ENCODE measurements around the gene SNRK.

Gene SNRK

GRCh38 chr3:43319794-43320193 is 33.5 kb downstream of the SNRK start:
- no peak for DNase-seq
- H3K36me3 ChIP-seq (ENCODE audit: control insufficient read depth, insufficient read depth, low read length), result peaks cover 3% of the 10 kb centered on the region
- H3K9me3 ChIP-seq (ENCODE audit: control insufficient read depth, low read length), result no peaks in the 10 kb centered on the region
- no peak overlapping the region for H3K27ac ChIP-seq (ENCODE audit: insufficient read depth, low read length, poor library complexity, severe bottlenecking)
- no peaks in the 10 kb centered on the region for H3K27me3 ChIP-seq (replicated peaks; ENCODE audit: control insufficient read depth, insufficient read depth, low read length, poor library complexity, severe bottlenecking)
- H3K4me3 ChIP-seq (ENCODE audit: insufficient read depth, low read depth, low read length, poor library complexity, severe bottlenecking), result no peak overlapping the region
- peaks cover 13% of the 10 kb centered on the region for H3K4me1 ChIP-seq (ENCODE audit: control insufficient read depth, insufficient read depth, low read length, poor library complexity, severe bottlenecking)

GRCh38 chr3:43320288-43320687 is 33.9 kb downstream of the SNRK start:
- H3K36me3 ChIP-seq (ENCODE audit: control insufficient read depth, insufficient read depth, low read length), result peaks cover 3% of the 10 kb centered on the region
- no peak for DNase-seq
- H3K9me3 ChIP-seq (ENCODE audit: control insufficient read depth, low read length), result no peaks in the 10 kb centered on the region
- H3K27ac ChIP-seq (ENCODE audit: insufficient read depth, low read length, poor library complexity, severe bottlenecking), result no peak overlapping the region
- no peaks in the 10 kb centered on the region for H3K27me3 ChIP-seq (replicated peaks; ENCODE audit: control insufficient read depth, insufficient read depth, low read length, poor library complexity, severe bottlenecking)
- H3K4me1 ChIP-seq (ENCODE audit: control insufficient read depth, insufficient read depth, low read length, poor library complexity, severe bottlenecking), result peaks cover 13% of the 10 kb centered on the region
- no peak overlapping the region for H3K4me3 ChIP-seq (ENCODE audit: insufficient read depth, low read depth, low read length, poor library complexity, severe bottlenecking)

- Histone ChIP-seq H3K4me3 (ENCODE audit: insufficient read depth, low read depth, low read length, poor library complexity, severe bottlenecking) (no peak overlapping the region), H3K9me3 (ENCODE audit: control insufficient read depth, low read length) (no peaks in the 10 kb centered on the region), H3K36me3 (ENCODE audit: control insufficient read depth, insufficient read depth, low read length) (peaks cover 3% of the 10 kb centered on the region), H3K27me3 (replicated peaks; ENCODE audit: control insufficient read depth, insufficient read depth, low read length, poor library complexity, severe bottlenecking) (no peaks in the 10 kb centered on the region), H3K27ac (ENCODE audit: insufficient read depth, low read length, poor library complexity, severe bottlenecking) (no peak overlapping the region), H3K4me1 (ENCODE audit: control insufficient read depth, insufficient read depth, low read length, poor library complexity, severe bottlenecking) (peaks cover 15% of the 10 kb centered on the region)
- DNase-seq, result no peak
Observed at GRCh38 chr3:43323541-43323940, 37.2 kb downstream of the SNRK start.

- H3K9me3 ChIP-seq (ENCODE audit: control insufficient read depth, low read length), result no peaks in the 10 kb centered on the region
- DNase-seq, result no peak
- H3K36me3 ChIP-seq (ENCODE audit: control insufficient read depth, insufficient read depth, low read length), result peaks cover 3% of the 10 kb centered on the region
- H3K27ac ChIP-seq (ENCODE audit: insufficient read depth, low read length, poor library complexity, severe bottlenecking), result peak overlapping the region; percentile 6
- H3K4me1 ChIP-seq (ENCODE audit: control insufficient read depth, insufficient read depth, low read length, poor library complexity, severe bottlenecking), result peaks cover 7% of the 10 kb centered on the region
- no peak overlapping the region for H3K4me3 ChIP-seq (ENCODE audit: insufficient read depth, low read depth, low read length, poor library complexity, severe bottlenecking)
- no peaks in the 10 kb centered on the region for H3K27me3 ChIP-seq (replicated peaks; ENCODE audit: control insufficient read depth, insufficient read depth, low read length, poor library complexity, severe bottlenecking)
Observed at GRCh38 chr3:43326891-43327581, 40.7 kb downstream of the SNRK start.

- no peak for DNase-seq
- Histone ChIP-seq H3K36me3 (ENCODE audit: control insufficient read depth, insufficient read depth, low read length) (peaks cover 7% of the 10 kb centered on the region), H3K4me3 (ENCODE audit: insufficient read depth, low read depth, low read length, poor library complexity, severe bottlenecking) (no peak overlapping the region), H3K27ac (ENCODE audit: insufficient read depth, low read length, poor library complexity, severe bottlenecking) (no peak overlapping the region), H3K9me3 (ENCODE audit: control insufficient read depth, low read length) (no peaks in the 10 kb centered on the region), H3K27me3 (replicated peaks; ENCODE audit: control insufficient read depth, insufficient read depth, low read length, poor library complexity, severe bottlenecking) (no peaks in the 10 kb centered on the region), H3K4me1 (ENCODE audit: control insufficient read depth, insufficient read depth, low read length, poor library complexity, severe bottlenecking) (peaks cover 7% of the 10 kb centered on the region)
Observed at GRCh38 chr3:43327582-43327979, 41.2 kb downstream of the SNRK start.

GRCh38 chr3:43328653-43329052 is 42.3 kb downstream of the SNRK start:
- H3K36me3 ChIP-seq (ENCODE audit: control insufficient read depth, insufficient read depth, low read length), result peaks cover 11% of the 10 kb centered on the region
- H3K4me1 ChIP-seq (ENCODE audit: control insufficient read depth, insufficient read depth, low read length, poor library complexity, severe bottlenecking), result peaks cover 7% of the 10 kb centered on the region
- no peak overlapping the region for H3K4me3 ChIP-seq (ENCODE audit: insufficient read depth, low read depth, low read length, poor library complexity, severe bottlenecking)
- H3K27me3 ChIP-seq (replicated peaks; ENCODE audit: control insufficient read depth, insufficient read depth, low read length, poor library complexity, severe bottlenecking), result no peaks in the 10 kb centered on the region
- no peaks in the 10 kb centered on the region for H3K9me3 ChIP-seq (ENCODE audit: control insufficient read depth, low read length)
- DNase-seq, result no peak
- peak overlapping the region; percentile 35 for H3K27ac ChIP-seq (ENCODE audit: insufficient read depth, low read length, poor library complexity, severe bottlenecking)

GRCh38 chr3:43330981-43331380 is 44.6 kb downstream of the SNRK start:
- Histone ChIP-seq H3K27ac (ENCODE audit: insufficient read depth, low read length, poor library complexity, severe bottlenecking) (no peak overlapping the region), H3K4me1 (ENCODE audit: control insufficient read depth, insufficient read depth, low read length, poor library complexity, severe bottlenecking) (peaks cover 7% of the 10 kb centered on the region), H3K4me3 (ENCODE audit: insufficient read depth, low read depth, low read length, poor library complexity, severe bottlenecking) (no peak overlapping the region), H3K27me3 (replicated peaks; ENCODE audit: control insufficient read depth, insufficient read depth, low read length, poor library complexity, severe bottlenecking) (no peaks in the 10 kb centered on the region), H3K36me3 (ENCODE audit: control insufficient read depth, insufficient read depth, low read length) (peaks cover 30% of the 10 kb centered on the region), H3K9me3 (ENCODE audit: control insufficient read depth, low read length) (peaks cover 5% of the 10 kb centered on the region)
- DNase-seq, result no peak

GRCh38 chr3:43331381-43331780 is 45.0 kb downstream of the SNRK start:
- DNase-seq, result no peak
- peaks cover 7% of the 10 kb centered on the region for H3K4me1 ChIP-seq (ENCODE audit: control insufficient read depth, insufficient read depth, low read length, poor library complexity, severe bottlenecking)
- H3K27ac ChIP-seq (ENCODE audit: insufficient read depth, low read length, poor library complexity, severe bottlenecking), result no peak overlapping the region
- H3K27me3 ChIP-seq (replicated peaks; ENCODE audit: control insufficient read depth, insufficient read depth, low read length, poor library complexity, severe bottlenecking), result no peaks in the 10 kb centered on the region
- H3K4me3 ChIP-seq (ENCODE audit: insufficient read depth, low read depth, low read length, poor library complexity, severe bottlenecking), result no peak overlapping the region
- H3K9me3 ChIP-seq (ENCODE audit: control insufficient read depth, low read length), result peaks cover 7% of the 10 kb centered on the region
- H3K36me3 ChIP-seq (ENCODE audit: control insufficient read depth, insufficient read depth, low read length), result peaks cover 34% of the 10 kb centered on the region

- Histone ChIP-seq H3K4me3 (ENCODE audit: insufficient read depth, low read depth, low read length, poor library complexity, severe bottlenecking) (no peak overlapping the region), H3K4me1 (ENCODE audit: control insufficient read depth, insufficient read depth, low read length, poor library complexity, severe bottlenecking) (no peaks in the 10 kb centered on the region), H3K27ac (ENCODE audit: insufficient read depth, low read length, poor library complexity, severe bottlenecking) (no peak overlapping the region), H3K9me3 (ENCODE audit: control insufficient read depth, low read length) (peaks cover 22% of the 10 kb centered on the region), H3K27me3 (replicated peaks; ENCODE audit: control insufficient read depth, insufficient read depth, low read length, poor library complexity, severe bottlenecking) (no peaks in the 10 kb centered on the region), H3K36me3 (ENCODE audit: control insufficient read depth, insufficient read depth, low read length) (peaks cover 68% of the 10 kb centered on the region)
- no peak for DNase-seq
Observed at GRCh38 chr3:43334976-43335375, 48.6 kb downstream of the SNRK start.

- peaks cover 76% of the 10 kb centered on the region for H3K36me3 ChIP-seq (ENCODE audit: control insufficient read depth, insufficient read depth, low read length)
- H3K4me1 ChIP-seq (ENCODE audit: control insufficient read depth, insufficient read depth, low read length, poor library complexity, severe bottlenecking), result no peaks in the 10 kb centered on the region
- H3K4me3 ChIP-seq (ENCODE audit: insufficient read depth, low read depth, low read length, poor library complexity, severe bottlenecking), result no peak overlapping the region
- H3K27me3 ChIP-seq (replicated peaks; ENCODE audit: control insufficient read depth, insufficient read depth, low read length, poor library complexity, severe bottlenecking), result no peaks in the 10 kb centered on the region
- no peak for DNase-seq
- no peak overlapping the region for H3K27ac ChIP-seq (ENCODE audit: insufficient read depth, low read length, poor library complexity, severe bottlenecking)
- H3K9me3 ChIP-seq (ENCODE audit: control insufficient read depth, low read length), result peaks cover 22% of the 10 kb centered on the region
Observed at GRCh38 chr3:43335799-43336198, 49.5 kb downstream of the SNRK start.
